ENCODE data around the gene PHACTR3. TPM values are rescaled to one million over a fixed set of nuclear protein-coding genes. Genes with fewer than 3 reads are reported as not detected.

PHACTR3 gene
- total RNA-seq, 1 donor from 2014 or later: not detected

GRCh38 chr20:59736366-59736765 is 132.0 kb downstream of the PHACTR3 start:
- H3K9me3 Mint-ChIP-seq (ENCODE audit: low read depth): no peaks in the 10 kb centered on the region
- TF ChIP-seq CTCF (IDR thresholded peaks at IDR 0.05): no peak

GRCh38 chr20:59737073-59737666 is 132.8 kb downstream of the PHACTR3 start:
- peak; percentile 87 for DNase-seq (ENCODE audit: low spot score)
- Mint-ChIP-seq H3K4me1 (ENCODE audit: low read depth) (no peaks in the 10 kb centered on the region), H3K27me3 (ENCODE audit: low read depth) (peaks cover 17% of the 10 kb centered on the region), H3K4me3 (ENCODE audit: unreplicated experiment) (no peak overlapping the region), H3K27ac (ENCODE audit: unreplicated experiment) (no peak overlapping the region), H3K36me3 (ENCODE audit: low read depth) (no peaks in the 10 kb centered on the region), H3K9me3 (ENCODE audit: low read depth) (no peaks in the 10 kb centered on the region)
- no peak for TF ChIP-seq CTCF (IDR thresholded peaks at IDR 0.05)

More at GRCh38 chr20:59736366-59736765, 132.0 kb downstream of the PHACTR3 start:
- H3K27me3 Mint-ChIP-seq (ENCODE audit: low read depth): peaks cover 16% of the 10 kb centered on the region
- no peaks in the 10 kb centered on the region for H3K4me1 Mint-ChIP-seq (ENCODE audit: low read depth)
- H3K4me3 Mint-ChIP-seq (ENCODE audit: unreplicated experiment): no peak overlapping the region
- no peak overlapping the region for H3K27ac Mint-ChIP-seq (ENCODE audit: unreplicated experiment)
- DNase-seq (ENCODE audit: low spot score): peak; percentile 79
- no peaks in the 10 kb centered on the region for H3K36me3 Mint-ChIP-seq (ENCODE audit: low read depth)

- no peak for TF ChIP-seq CTCF (IDR thresholded peaks at IDR 0.05)
- peaks cover 16% of the 10 kb centered on the region for H3K27me3 Mint-ChIP-seq (ENCODE audit: low read depth)
- peak; percentile 71 for DNase-seq (ENCODE audit: low spot score)
- H3K4me3 Mint-ChIP-seq (ENCODE audit: unreplicated experiment): no peak overlapping the region
- H3K4me1 Mint-ChIP-seq (ENCODE audit: low read depth): no peaks in the 10 kb centered on the region
- no peaks in the 10 kb centered on the region for H3K36me3 Mint-ChIP-seq (ENCODE audit: low read depth)
- no peaks in the 10 kb centered on the region for H3K9me3 Mint-ChIP-seq (ENCODE audit: low read depth)
- H3K27ac Mint-ChIP-seq (ENCODE audit: unreplicated experiment): no peak overlapping the region
These were observed 133.5 kb downstream of the PHACTR3 start for GRCh38 chr20:59737816-59738215.

- TF ChIP-seq CTCF (IDR thresholded peaks at IDR 0.05): no peak
- H3K4me3 Mint-ChIP-seq (ENCODE audit: unreplicated experiment): no peak overlapping the region
- no peaks in the 10 kb centered on the region for H3K36me3 Mint-ChIP-seq (ENCODE audit: low read depth)
- H3K9me3 Mint-ChIP-seq (ENCODE audit: low read depth): no peaks in the 10 kb centered on the region
- H3K27me3 Mint-ChIP-seq (ENCODE audit: low read depth): peaks cover 16% of the 10 kb centered on the region
- no peaks in the 10 kb centered on the region for H3K4me1 Mint-ChIP-seq (ENCODE audit: low read depth)
- H3K27ac Mint-ChIP-seq (ENCODE audit: unreplicated experiment): no peak overlapping the region
- DNase-seq (ENCODE audit: low spot score): peak; percentile 61
These were observed 134.5 kb downstream of the PHACTR3 start for GRCh38 chr20:59738851-59739250.

GRCh38 chr20:59740621-59741020 is 136.3 kb downstream of the PHACTR3 start:
- peak; percentile 60 for DNase-seq (ENCODE audit: low spot score)
- peaks cover 16% of the 10 kb centered on the region for H3K27me3 Mint-ChIP-seq (ENCODE audit: low read depth)
- H3K4me3 Mint-ChIP-seq (ENCODE audit: unreplicated experiment): no peak overlapping the region
- H3K36me3 Mint-ChIP-seq (ENCODE audit: low read depth): no peaks in the 10 kb centered on the region
- H3K9me3 Mint-ChIP-seq (ENCODE audit: low read depth): no peaks in the 10 kb centered on the region
- no peak for TF ChIP-seq CTCF (IDR thresholded peaks at IDR 0.05)
- no peak overlapping the region for H3K27ac Mint-ChIP-seq (ENCODE audit: unreplicated experiment)
- H3K4me1 Mint-ChIP-seq (ENCODE audit: low read depth): no peaks in the 10 kb centered on the region
